Thymus (tissue), 11 donors: ENCODE data around the gene KLF16. TPM values are rescaled to one million over a fixed set of nuclear protein-coding genes. Genes with fewer than 3 reads are reported as not detected.

Source experiments
- DNase-seq, 9 donors: peaks; one replicate each; pipeline ENCODE4 v3.0.0-alpha.2; 2013; ENCODE audit warnings: low spot score in 9 of 9, low read depth in 6 of 9, missing footprints in 1 of 9
- H3K27ac ChIP-seq, 2 donors: one replicate each; pipeline ENCODE4 v1.5.1; 2013; ENCODE audit warnings: control low read depth in 1 of 2, low read depth in 1 of 2, low read length in 1 of 2, mild to moderate bottlenecking in 1 of 2, moderate library complexity in 1 of 2
- H3K27me3 ChIP-seq, 2 donors: one replicate each; pipeline ENCODE4 v1.5.1; 2013; ENCODE audit warnings: low read length in 1 of 2; ENCODE audit not compliant: control insufficient read depth in 2 of 2, insufficient read depth in 1 of 2
- H3K36me3 ChIP-seq, 2 donors: one replicate each; pipeline ENCODE4 v1.5.1; 2013; ENCODE audit warnings: low read length in 1 of 2, mild to moderate bottlenecking in 1 of 2, moderate library complexity in 1 of 2; ENCODE audit not compliant: control insufficient read depth in 2 of 2, insufficient read depth in 2 of 2
- H3K4me1 ChIP-seq, 2 donors: one replicate each; pipeline ENCODE4 v1.5.1; 2013; ENCODE audit warnings: low read length in 2 of 2; ENCODE audit not compliant: control insufficient read depth in 2 of 2, insufficient read depth in 2 of 2
- H3K4me3 ChIP-seq, 2 donors: one replicate each; pipeline ENCODE4 v1.5.1; 2013; ENCODE audit warnings: low read length in 2 of 2, control low read depth in 1 of 2, mild to moderate bottlenecking in 1 of 2
- H3K9me3 ChIP-seq, 2 donors: one replicate each; pipeline ENCODE4 v1.5.1; 2013; ENCODE audit warnings: low read length in 1 of 2, mild to moderate bottlenecking in 1 of 2; ENCODE audit not compliant: control insufficient read depth in 2 of 2, insufficient read depth in 1 of 2
- WGBS: extraction: QIAGEN DNeasy Blood & Tissue Kit; methylation state at CpG from one replicate; pipeline ENCODE4 v1.1.7; 2013; 5-methylcytosine and 5-hydroxymethylcytosine counted together
- polyA plus RNA-seq: library from polyadenylated mRNA; stranded (reverse); fragments of 200-250 nt; gene quantifications from one replicate; pipeline ENCODE4 v1.2.3, GENCODE V29; 2013
- total RNA-seq: library from RNA; stranded (reverse); fragments of 120-200 nt; gene quantifications from one replicate; pipeline ENCODE4 v1.2.4, GENCODE V29; 2013
- donor health status: healthy.

The KLF16 gene
- total and polyA plus RNA-seq, 2 donors: 3.2 to 8.4 TPM

- Histone ChIP-seq H3K9me3 (no peaks in the 10 kb centered on the region), H3K27ac (peak within 1 kb of the TSS; percentile 39 to 61), H3K27me3 (peaks cover 0 to 4% of the 10 kb centered on the region in 2 donors), H3K4me3 (peak within 1 kb of the TSS; percentile 61 to 66), H3K4me1 (peaks cover 5 to 17% of the 10 kb centered on the region in 2 donors), H3K36me3 (peaks cover 19 to 23% of the 10 kb centered on the region in 2 donors)
- peak in 5 of 9 donors; percentile 15 to 78 (median 48) for DNase-seq
- WGBS: 2% methylated on average over 48 of the region's 48 CpGs
Observed at GRCh38 chr19:1811942-1812425, 51.4 kb downstream of the KLF16 start, which contains the start of gene ATP8B3. TSS of gene ATP8B3 (minus strand) at chr19:1812276. CDS start at chr19:1811736, 540 bp downstream.

DNA sequence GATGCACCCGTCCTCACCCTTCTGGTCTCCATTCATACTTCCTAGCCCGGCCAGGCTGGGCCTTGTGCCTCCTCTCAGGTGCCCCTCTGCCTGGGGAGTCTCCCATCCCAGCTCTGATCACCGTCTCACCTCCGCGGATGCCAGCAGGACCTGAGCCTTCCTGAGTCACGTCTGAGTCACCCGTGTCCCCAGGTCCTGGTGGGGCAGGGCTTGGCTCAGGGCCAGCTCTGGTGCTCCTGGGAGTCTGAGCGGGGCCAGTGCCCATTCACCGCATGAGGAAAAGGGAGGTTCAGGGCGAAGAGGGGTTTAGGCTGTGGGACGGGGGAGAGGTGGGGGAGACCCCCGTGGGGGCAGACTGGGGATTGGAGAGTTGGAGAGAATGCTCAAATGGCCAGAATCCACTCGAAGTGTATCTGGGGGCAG lies 51.9 kb downstream of the KLF16 start:
- Histone ChIP-seq H3K9me3 (no peaks in the 10 kb centered on the region), H3K27me3 (peaks cover 0 to 4% of the 10 kb centered on the region in 2 donors), H3K4me3 (peak overlapping the region; percentile 61 to 66), H3K4me1 (peaks cover 5 to 17% of the 10 kb centered on the region in 2 donors), H3K27ac (no peak overlapping the region), H3K36me3 (peaks cover 15 to 18% of the 10 kb centered on the region in 2 donors)
- DNase-seq: peak in 1 of 9 donors; percentile 8
- WGBS: 53% methylated on average over 13 of the region's 13 CpGs

- Histone ChIP-seq H3K9me3 (no peaks in the 10 kb centered on the region), H3K27ac (no peak overlapping the region), H3K4me3 (no peak overlapping the region), H3K27me3 (peaks cover 0 to 4% of the 10 kb centered on the region in 2 donors), H3K4me1 (peaks cover 5 to 17% of the 10 kb centered on the region in 2 donors), H3K36me3 (peaks cover 8 to 14% of the 10 kb centered on the region in 2 donors)
- DNase-seq: no peak
- 98% methylated on average over 19 of the region's 19 CpGs for whole genome bisulfite sequencing
Observed at GRCh38 chr19:1810439-1811160, 52.8 kb downstream of the KLF16 start.

DNA sequence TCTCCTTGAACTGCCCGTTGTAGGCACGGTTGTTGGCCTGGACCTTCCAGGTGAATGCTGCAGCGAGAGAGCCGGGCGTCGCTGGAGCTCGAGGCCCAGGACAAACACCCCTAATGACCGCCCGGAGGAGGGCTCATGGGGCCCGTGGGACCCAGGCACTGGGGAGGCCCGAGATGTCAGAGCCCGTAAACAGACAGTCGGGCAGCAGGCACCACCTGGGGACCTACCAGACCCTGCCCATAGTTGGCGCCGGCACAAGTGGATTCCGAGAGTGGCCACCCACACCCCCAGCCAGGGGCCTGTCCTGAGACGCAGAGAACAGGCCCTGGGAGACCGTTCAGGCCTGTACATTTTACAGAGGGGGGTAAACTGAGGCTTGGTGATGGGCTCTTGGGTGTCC lies 53.7 kb downstream of the KLF16 start:
- no peak overlapping the region for H3K4me3 ChIP-seq
- 95% methylated on average over 18 of the region's 18 CpGs for WGBS
- H3K4me1 ChIP-seq: peaks cover 5 to 17% of the 10 kb centered on the region in 2 donors
- no peak for DNase-seq
- no peak overlapping the region for H3K27ac ChIP-seq
- no peaks in the 10 kb centered on the region for H3K9me3 ChIP-seq
- peaks cover 0 to 4% of the 10 kb centered on the region in 2 donors for H3K27me3 ChIP-seq
- peaks cover 1 to 8% of the 10 kb centered on the region in 2 donors for H3K36me3 ChIP-seq

GRCh38 chr19:1808395-1808731 lies 55.0 kb downstream of the KLF16 start:
- WGBS: 97% methylated on average over 2 of the region's 2 CpGs
- H3K27ac ChIP-seq: no peak overlapping the region
- no peaks in the 10 kb centered on the region for H3K9me3 ChIP-seq
- H3K4me3 ChIP-seq: no peak overlapping the region
- peaks cover 0 to 4% of the 10 kb centered on the region in 2 donors for H3K27me3 ChIP-seq
- DNase-seq: no peak
- peaks cover 0 to 9% of the 10 kb centered on the region in 2 donors for H3K36me3 ChIP-seq
- H3K4me1 ChIP-seq: peaks cover 4 to 15% of the 10 kb centered on the region in 2 donors

DNA sequence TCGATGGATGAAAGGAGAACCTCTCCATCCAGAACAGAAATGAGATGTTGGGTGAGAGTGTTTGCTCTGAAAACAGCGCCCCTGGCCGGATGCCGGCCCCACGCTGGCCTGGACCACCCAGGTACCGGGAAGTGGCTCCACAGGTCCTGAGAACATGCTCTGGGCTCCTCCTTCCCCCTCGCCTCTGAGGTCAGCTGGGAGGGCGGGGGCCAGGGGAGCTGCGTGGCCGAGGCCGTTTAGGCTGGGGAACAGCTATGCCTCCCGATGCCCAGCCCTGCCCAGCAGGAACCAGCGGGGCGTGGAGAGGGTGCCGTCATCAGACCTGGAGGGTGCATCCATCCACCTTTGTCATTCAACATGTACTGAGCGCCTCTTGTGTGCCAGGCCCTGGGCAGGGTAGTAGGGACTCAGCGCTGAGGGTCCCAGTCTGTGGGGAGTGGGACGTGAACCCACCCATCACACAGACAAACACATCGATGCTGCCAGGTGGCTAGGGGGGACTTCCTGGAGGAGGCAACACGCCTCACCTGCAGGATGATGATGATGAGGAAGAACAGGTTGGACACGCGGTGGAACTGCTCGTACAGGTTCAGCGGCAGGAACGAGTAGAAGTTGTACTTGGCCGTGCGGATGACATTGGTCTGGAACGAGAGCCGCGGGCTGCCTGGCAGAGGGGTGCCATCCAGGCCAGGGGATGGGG lies 55.5 kb downstream of the KLF16 start:
- peaks cover 0 to 13% of the 10 kb centered on the region in 2 donors for H3K36me3 ChIP-seq
- H3K9me3 ChIP-seq: no peaks in the 10 kb centered on the region
- no peak overlapping the region for H3K4me3 ChIP-seq
- WGBS: 92% methylated on average over 30 of the region's 30 CpGs
- no peak for DNase-seq
- no peak overlapping the region for H3K27ac ChIP-seq
- peaks cover 0 to 4% of the 10 kb centered on the region in 2 donors for H3K27me3 ChIP-seq
- peaks cover 0 to 10% of the 10 kb centered on the region in 2 donors for H3K4me1 ChIP-seq

DNA sequence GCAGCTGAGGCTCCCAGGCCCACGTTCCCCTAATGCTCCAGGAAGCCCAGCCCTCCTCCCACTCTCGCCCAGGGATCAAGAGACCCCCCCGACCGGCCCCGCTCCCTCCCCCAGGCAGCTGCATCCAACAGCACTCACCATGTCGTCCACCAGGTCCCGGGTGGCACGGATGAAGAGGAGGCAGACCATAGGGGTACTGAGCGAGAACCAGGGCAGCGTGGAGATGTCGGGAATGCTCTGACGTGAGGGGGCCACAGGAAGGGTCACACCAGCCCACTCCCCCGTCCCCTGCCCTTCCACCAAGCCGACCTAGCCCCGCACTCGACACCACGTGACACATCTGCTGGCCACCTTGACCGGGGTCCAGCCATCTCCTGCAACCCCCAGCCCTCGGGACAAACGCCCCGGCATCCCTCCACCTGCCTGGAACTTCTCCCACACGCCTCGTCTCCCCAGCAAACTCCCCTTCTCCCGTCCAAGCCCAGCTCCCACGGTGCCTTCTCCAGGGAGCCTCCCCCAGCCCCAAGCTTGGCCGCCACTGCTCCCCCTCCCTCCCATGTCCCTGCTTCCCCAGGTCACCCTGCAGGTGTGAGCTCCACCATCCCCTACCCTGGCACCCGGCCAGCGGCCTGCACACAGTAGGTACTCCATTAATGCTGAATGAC lies 56.2 kb downstream of the KLF16 start:
- peaks cover 0 to 17% of the 10 kb centered on the region in 2 donors for H3K36me3 ChIP-seq
- peaks cover 0 to 6% of the 10 kb centered on the region in 2 donors for H3K4me1 ChIP-seq
- H3K4me3 ChIP-seq: no peak overlapping the region
- DNase-seq: no peak
- WGBS: 92% methylated on average over 28 of the region's 28 CpGs
- H3K9me3 ChIP-seq: no peaks in the 10 kb centered on the region
- peaks cover 0 to 4% of the 10 kb centered on the region in 2 donors for H3K27me3 ChIP-seq
- no peak overlapping the region for H3K27ac ChIP-seq

DNA sequence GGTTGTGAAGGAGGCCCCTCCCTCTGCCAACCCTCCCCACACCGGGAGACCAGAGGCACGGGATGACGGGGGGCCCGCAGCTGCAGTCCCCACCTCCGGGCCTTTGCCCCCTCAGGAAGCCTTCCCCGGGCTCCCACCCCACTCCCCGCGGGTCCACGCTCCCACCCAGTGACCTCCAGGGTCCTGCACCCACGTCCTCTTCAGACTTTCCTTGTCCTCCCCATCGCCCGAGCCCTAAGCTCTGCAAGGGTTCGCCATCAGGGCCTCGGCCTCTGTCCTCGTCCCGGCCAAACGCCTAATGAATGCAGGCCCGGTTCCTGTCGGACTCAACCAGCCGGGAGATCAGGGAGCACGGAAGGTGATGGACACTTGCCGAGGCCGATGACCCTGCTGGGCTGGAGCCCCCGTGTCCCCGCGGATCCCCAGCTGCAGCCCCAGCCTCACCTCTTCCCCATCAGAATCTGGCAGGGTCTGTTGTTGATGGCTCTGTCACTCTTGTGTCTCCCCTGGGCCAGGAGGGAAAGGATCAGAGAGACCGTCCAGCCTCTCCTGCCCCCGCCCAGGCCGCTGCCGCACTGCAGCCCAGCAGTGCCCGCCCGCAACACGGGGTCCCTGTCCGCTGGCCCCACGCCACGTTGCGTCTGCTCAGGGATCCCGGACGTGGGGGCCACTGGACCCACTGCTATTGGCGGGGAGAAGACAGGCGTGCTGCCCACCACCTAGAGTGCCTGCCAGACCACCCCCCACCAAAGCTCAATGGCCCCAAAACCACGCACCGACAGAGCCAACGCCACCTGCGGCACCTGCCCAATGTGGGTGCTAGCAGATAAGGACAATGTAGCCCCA lies 57.0 kb downstream of the KLF16 start:
- DNase-seq: no peak

More for the DNA sequence above, 57.0 kb downstream of the KLF16 start:
- Histone ChIP-seq H3K27ac (no peak overlapping the region), H3K4me1 (peaks cover 0 to 2% of the 10 kb centered on the region in 2 donors), H3K36me3 (peaks cover 0 to 17% of the 10 kb centered on the region in 2 donors), H3K4me3 (no peak overlapping the region), H3K27me3 (peaks cover 0 to 4% of the 10 kb centered on the region in 2 donors), H3K9me3 (no peaks in the 10 kb centered on the region)
- 94% methylated on average over 45 of the region's 45 CpGs for WGBS
